H1 (cell line): ENCODE data around the gene CYTH1. TPM values are rescaled to one million over a fixed set of nuclear protein-coding genes. Genes with fewer than 3 reads are reported as not detected.

ENCODE experiments used
- CTCF ChIA-PET: fragments of 300-600 bp; sonication (Branson Sonifier 250); formaldehyde crosslinking; loops from one replicate; lab custom pipeline; 2021; ENCODE audit not compliant: partially characterized antibody; lab: Charles Lee
- POLR2A ChIA-PET: fragments of 300-600 bp; sonication (Branson Sonifier 250); formaldehyde crosslinking; loops from one replicate; lab custom pipeline; 2021; ENCODE audit warnings: inconsistent platforms; ENCODE audit not compliant: partially characterized antibody; lab: Charles Lee
- DNase-seq, 2 experiments: peaks; one replicate each; pipeline versions ENCODE4 v3.0.0 to v3.0.0-alpha.2; 2010 to 2022; ENCODE audit warnings: low spot score in 2 of 2, low read depth in 1 of 2, mixed read lengths in 1 of 2
- FAIRE-seq: peaks from 2 replicates; lab custom pipeline; 2011; peaks lifted over from hg19 to GRCh38; lab: Jason Lieb, UNC
- H2AFZ ChIP-seq: 2 replicates; pipeline ENCODE4 v1.8.1; 2012; ENCODE audit warnings: low read length, inconsistent platforms
- H2AK5ac ChIP-seq: 2 replicates; pipeline ENCODE4 v1.6.1; 2013; ENCODE audit warnings: low read depth, low read length
- H2BK120ac ChIP-seq: replicated peaks from 2 replicates; pipeline ENCODE3; 2013; ENCODE audit warnings: low read depth, low read length, inconsistent platforms
- H2BK12ac ChIP-seq: 2 replicates; pipeline ENCODE4 v1.6.1; 2013; ENCODE audit warnings: low read depth, low read length
- H2BK15ac ChIP-seq: 2 replicates; pipeline ENCODE4 v1.6.1; 2013; ENCODE audit warnings: low read length
- H2BK20ac ChIP-seq: 2 replicates; pipeline ENCODE4 v1.6.1; 2013; ENCODE audit warnings: low read length
- H2BK5ac ChIP-seq: 2 replicates; pipeline ENCODE4 v1.6.1; 2013; ENCODE audit warnings: low read depth, low read length
- H3K14ac ChIP-seq: 2 replicates; pipeline ENCODE4 v1.6.1; 2013; ENCODE audit warnings: inconsistent platforms; ENCODE audit not compliant: insufficient read length
- H3K18ac ChIP-seq: 2 replicates; pipeline ENCODE4 v1.6.1; 2013; ENCODE audit warnings: low read length; ENCODE audit errors: extremely low read depth
- H3K23ac ChIP-seq: 2 replicates; pipeline ENCODE4 v1.6.1; 2013; ENCODE audit warnings: inconsistent platforms; ENCODE audit not compliant: insufficient read length
- H3K23me2 ChIP-seq: 2 replicates; pipeline ENCODE4 v1.6.1; 2013; ENCODE audit warnings: low read depth, low read length
- H3K27ac ChIP-seq: 2 replicates; pipeline ENCODE4 v1.6.1; 2011; ENCODE audit warnings: low read depth, low read length, inconsistent platforms
- H3K27me3 ChIP-seq, 4 experiments: replicated peaks in 1 of 4; 1 replicate in 1 of 4; 2 replicates in 3 of 4; pipeline versions ENCODE4 v1.6.1 to v1.8.1; 2011 to 2013; ENCODE audit warnings: low read length in 3 of 4, mild to moderate bottlenecking in 3 of 4, inconsistent platforms in 2 of 4, mixed read lengths in 2 of 4, moderate library complexity in 1 of 4; ENCODE audit not compliant: control insufficient read depth in 3 of 4, insufficient read depth in 3 of 4; ENCODE audit errors: extremely low read depth in 1 of 4
- H3K36me3 ChIP-seq, 4 experiments: 2 replicates each; pipeline versions ENCODE4 v1.6.1 to v1.8.1; 2011 to 2013; ENCODE audit warnings: mild to moderate bottlenecking in 4 of 4, low read length in 3 of 4, moderate library complexity in 2 of 4, control low read depth in 1 of 4, inconsistent platforms in 1 of 4; ENCODE audit not compliant: insufficient read depth in 4 of 4, control insufficient read depth in 2 of 4
- H3K4ac ChIP-seq: replicated peaks from 2 replicates; pipeline ENCODE3; 2013; ENCODE audit warnings: low read length, low read depth, mixed read lengths, inconsistent platforms; ENCODE audit not compliant: insufficient read length
- H3K4me1 ChIP-seq, 4 experiments: replicated peaks in 1 of 4; 1 replicate in 1 of 4; 2 replicates in 3 of 4; pipeline versions ENCODE4 v1.6.1 to v1.8.1; 2011 to 2013; ENCODE audit warnings: low read length in 3 of 4, inconsistent platforms in 2 of 4, mixed read lengths in 1 of 4; ENCODE audit not compliant: insufficient read depth in 4 of 4, control insufficient read depth in 3 of 4
- H3K4me2 ChIP-seq, 2 experiments: 2 replicates each; pipeline versions ENCODE4 v1.6.1 to v1.8.1; 2011 to 2013; ENCODE audit warnings: low read depth in 2 of 2, low read length in 2 of 2, control low read depth in 1 of 2, inconsistent platforms in 1 of 2, mild to moderate bottlenecking in 1 of 2; ENCODE audit not compliant: insufficient read depth in 1 of 2
- H3K4me3 ChIP-seq, 4 experiments: fragments of 200-600, 300-600 bp in 1 of 4; sonication (generic), shearing (Covaris generic), sonication (Bioruptor Twin) in 1 of 4; 2 replicates each; pipeline versions ENCODE4 v1.5.1 to v1.8.1; 2011 to 2016; ENCODE audit warnings: low read length in 4 of 4, low read depth in 3 of 4, control low read depth in 2 of 4, inconsistent platforms in 2 of 4, mild to moderate bottlenecking in 2 of 4, mixed read lengths in 1 of 4, moderate library complexity in 1 of 4; ENCODE audit not compliant: insufficient read depth in 2 of 4; ENCODE audit errors: extremely low read depth in 1 of 4
- H3K56ac ChIP-seq: replicated peaks from 2 replicates; pipeline ENCODE3; 2013; ENCODE audit warnings: low read depth, mild to moderate bottlenecking, mixed read lengths, low read length, inconsistent platforms; ENCODE audit not compliant: insufficient read length
- H3K79me1 ChIP-seq: 2 replicates; pipeline ENCODE4 v1.6.1; 2013; ENCODE audit warnings: low read depth, low read length, control low read depth
- H3K79me2 ChIP-seq, 2 experiments: 2 replicates each; pipeline versions ENCODE4 v1.6.1 to v1.8.1; 2012 to 2013; ENCODE audit warnings: low read length in 2 of 2, mild to moderate bottlenecking in 2 of 2, inconsistent platforms in 1 of 2; ENCODE audit not compliant: insufficient read depth in 2 of 2, control insufficient read depth in 1 of 2
- H3K9ac ChIP-seq, 4 experiments: replicated peaks in 1 of 4; 1 replicate in 1 of 4; 2 replicates in 3 of 4; pipeline versions ENCODE4 v1.6.1 to v1.8.1; 2011 to 2013; ENCODE audit warnings: low read depth in 3 of 4, low read length in 3 of 4, control low read depth in 2 of 4, mild to moderate bottlenecking in 2 of 4, moderate library complexity in 2 of 4, inconsistent platforms in 1 of 4; ENCODE audit errors: extremely low read depth in 1 of 4
- H3K9me3 ChIP-seq, 2 experiments: 2 replicates each; pipeline versions ENCODE4 v1.6.1 to v1.8.1; 2012 to 2013; ENCODE audit warnings: mild to moderate bottlenecking in 2 of 2, moderate library complexity in 2 of 2, control low read depth in 1 of 2, inconsistent platforms in 1 of 2, low read depth in 1 of 2, low read length in 1 of 2, mixed read lengths in 1 of 2; ENCODE audit not compliant: insufficient read depth in 2 of 2
- H4K20me1 ChIP-seq, 2 experiments: replicated peaks in 1 of 2; 2 replicates each; pipeline versions ENCODE3 to v1.8.1; 2011 to 2013; ENCODE audit warnings: inconsistent platforms in 2 of 2, low read length in 2 of 2, mild to moderate bottlenecking in 1 of 2; ENCODE audit not compliant: insufficient read depth in 2 of 2, control insufficient read depth in 1 of 2
- H4K5ac ChIP-seq: 2 replicates; pipeline ENCODE4 v1.6.1; 2013; ENCODE audit warnings: low read length, low read depth, mixed read lengths, inconsistent platforms; ENCODE audit not compliant: insufficient read length
- H4K8ac ChIP-seq: 2 replicates; pipeline ENCODE4 v1.8.0; 2013; ENCODE audit warnings: mild to moderate bottlenecking, moderate library complexity, low read length, inconsistent platforms; ENCODE audit not compliant: insufficient read depth; ENCODE audit errors: extremely low read depth
- H4K91ac ChIP-seq: replicated peaks from 2 replicates; pipeline ENCODE3; 2013; ENCODE audit warnings: low read length, mixed read lengths, inconsistent platforms; ENCODE audit not compliant: insufficient read length
- BRCA1 ChIP-seq: IDR thresholded peaks from 2 replicates; pipeline ENCODE4 v1.6.1; 2012; ENCODE audit warnings: low read depth, low read length, improper control_type of control experiment
- HDAC2 ChIP-seq, 2 experiments: fragments of 300-600 bp in 1 of 2; sonication (generic) in 1 of 2; IDR thresholded peaks; 2 replicates each; pipeline ENCODE4 v1.6.1; 2011 to 2012; ENCODE audit warnings: low read depth in 2 of 2, low read length in 2 of 2, mild to moderate bottlenecking in 2 of 2, moderate library complexity in 2 of 2, borderline replicate concordance in 1 of 2, inconsistent platforms in 1 of 2
- JUN ChIP-seq: IDR thresholded peaks from 2 replicates; pipeline ENCODE4 v1.6.1; 2011; ENCODE audit warnings: low read depth, mild to moderate bottlenecking, improper control_type of control experiment, low read length
- NRF1 ChIP-seq: IDR thresholded peaks from 2 replicates; pipeline ENCODE4 v1.6.1; 2011; ENCODE audit warnings: mild to moderate bottlenecking, low read depth, low read length, improper control_type of control experiment
- RBBP5 ChIP-seq: IDR thresholded peaks from 2 replicates; pipeline ENCODE4 v1.7.1; 2012; ENCODE audit warnings: low read depth, mild to moderate bottlenecking, inconsistent platforms, low read length, moderate library complexity, borderline replicate concordance
- RNF2 ChIP-seq: fragments of 200-900, 300-1000 bp; sonication (generic); IDR thresholded peaks from 2 replicates; pipeline ENCODE4 v1.7.1; 2016; ENCODE audit warnings: borderline replicate concordance, low read depth, mild to moderate bottlenecking, antibody characterized with exemption, low read length; ENCODE audit not compliant: poor library complexity, severe bottlenecking; ENCODE audit errors: missing control alignments
- RXRA ChIP-seq: IDR thresholded peaks from 2 replicates; pipeline ENCODE4 v1.6.1; 2011; ENCODE audit warnings: low read depth, mild to moderate bottlenecking, low read length, moderate library complexity; ENCODE audit not compliant: insufficient read depth
- SUZ12 ChIP-seq: fragments of 200-600 bp; sonication (generic); IDR thresholded peaks from 2 replicates; pipeline ENCODE4 v1.6.1; 2012; ENCODE audit warnings: mild to moderate bottlenecking, inconsistent platforms, low read length, moderate library complexity, mixed read lengths
- YY1 ChIP-seq: IDR thresholded peaks from 2 replicates; pipeline ENCODE4 v1.6.1; 2011; ENCODE audit warnings: low read depth, mild to moderate bottlenecking, low read length
- ZNF274 ChIP-seq: IDR thresholded peaks from 2 replicates; pipeline ENCODE4 v1.7.0; 2012; ENCODE audit warnings: low read length, borderline replicate concordance; ENCODE audit errors: extremely low read depth
- WGBS, 2 experiments: shearing (Covaris generic) in 1 of 2; methylation state at CpG; one replicate each; pipeline versions ENCODE4 v1.1.6 to v1.1.7; 2013 to 2015; ENCODE audit warnings: low lambda C conversion rate in 2 of 2, mixed read lengths in 2 of 2, inconsistent platforms in 1 of 2, low coverage in 1 of 2, missing lambda C conversion rate in 1 of 2; ENCODE audit not compliant: insufficient replicate concordance in 2 of 2, insufficient coverage in 1 of 2, insufficient read length in 1 of 2; ENCODE audit errors: extremely low coverage in 1 of 2, missing lambda C conversion rate in 1 of 2; 5-methylcytosine and 5-hydroxymethylcytosine counted together
- polyA plus RNA-seq, 7 experiments: library from polyadenylated mRNA; depleted of rRNA in 3 of 7; stranded (reverse) in 5 of 7; unstranded in 2 of 7; fragments of >200 nt in 5 of 7; fragments of 200-250 nt in 2 of 7; gene quantifications; 1 replicate in 5 of 7; 2 replicates in 1 of 7; 4 replicates in 1 of 7; pipeline versions ENCODE4 v1.2.1 to v1.2.3, GENCODE V29; 2011 to 2013; ENCODE audit warnings: missing spikeins in 2 of 7, mixed read lengths in 2 of 7
- total RNA-seq: library from RNA; stranded (reverse); fragmentation: NEBNext Ultra II Directional; extraction: Animal tissue kit (Norgen Biotek cat#: 25700); gene quantifications from 2 replicates; pipeline ENCODE4 v1.2.1, GENCODE V29; 2021
- TF ChIP-seq, protein P1 (sequence below): IDR thresholded peaks from 2 replicates; pipeline ENCODE4 v1.6.1; 2011; ENCODE audit warnings: low read depth, mild to moderate bottlenecking, low read length; ENCODE audit not compliant: insufficient read depth

CYTH1 gene
- total and polyA plus RNA-seq, 2 of the 8 experiments (the other 6 are each of a cell fraction or from before 2014, with no cell fraction given): 12.8 to 14.8 TPM

DNA sequence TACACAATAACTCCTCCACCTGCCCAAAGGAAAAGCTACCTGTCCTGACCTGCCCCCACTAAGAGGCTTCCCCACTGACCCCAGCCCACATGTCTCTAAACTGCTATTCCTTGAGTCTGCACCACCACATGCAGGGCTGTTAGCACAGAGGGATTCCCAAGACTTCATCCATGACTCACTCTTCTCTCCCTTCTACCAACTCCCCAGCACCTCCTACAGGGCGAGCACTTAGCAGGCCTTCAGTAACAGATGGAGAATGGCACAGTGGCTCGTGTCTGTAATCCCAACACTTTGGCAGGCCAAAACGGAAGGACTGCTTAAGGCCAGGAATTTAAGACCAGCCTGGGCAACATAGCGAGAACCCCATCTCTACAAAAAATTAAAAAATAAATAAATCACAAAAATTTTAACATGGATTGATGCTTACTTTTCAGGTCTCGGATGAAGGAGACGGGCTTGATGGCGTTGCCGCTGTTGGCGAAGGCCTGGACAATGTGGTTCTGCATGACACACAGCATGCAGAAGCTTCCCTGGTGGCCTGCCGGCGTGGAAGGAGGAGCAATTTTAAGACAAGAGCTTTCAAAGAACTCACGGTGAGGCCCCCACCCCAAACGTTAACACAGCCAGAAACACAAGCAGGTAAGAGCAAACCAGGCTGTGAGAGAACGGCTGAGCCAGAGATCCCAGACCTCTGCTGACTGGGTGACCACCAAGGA, 46.6 kb upstream of the CYTH1 start:
- FAIRE-seq (peak; percentile 58), DNase-seq (no peak)
- H4K8ac ChIP-seq: no peak overlapping the region
- no peak overlapping the region for H3K4me2 ChIP-seq
- H3K14ac ChIP-seq: no peak overlapping the region
- H3K4me3 ChIP-seq: no peak overlapping the region
- no peak overlapping the region for H4K91ac ChIP-seq
- ChIA-PET POLR2A (interaction anchor here (0.6 to 1.9 kb wide), 3 partner anchors 9 to 22 kb away, joined by 3 to 5 read pairs (median 3); no protein-coding TSS in a partner anchor), CTCF (interaction anchor here (0.5 to 2.9 kb wide), 12 partner anchors 9 to 407 kb away, joined by 3 to 10 read pairs (median 3); partner anchors contain the start of gene USP36)
- H2BK20ac ChIP-seq: no peak overlapping the region
- peaks cover 7 to 16% of the 10 kb centered on the region in 2 experiments for H4K20me1 ChIP-seq
- H2AFZ ChIP-seq: no peak overlapping the region
- peaks cover 7% of the 10 kb centered on the region for H3K79me1 ChIP-seq
- H2BK120ac ChIP-seq: no peak overlapping the region
- peaks cover 30 to 73% (median 68%) of the 10 kb centered on the region in 4 experiments for H3K36me3 ChIP-seq
- no peak overlapping the region for H4K5ac ChIP-seq
- H3K27ac ChIP-seq: no peak overlapping the region
- H2AK5ac ChIP-seq: no peak overlapping the region
- H3K9ac ChIP-seq: no peak overlapping the region
- no peak overlapping the region for H2BK5ac ChIP-seq
- H3K79me2 ChIP-seq: peaks cover 0 to 22% of the 10 kb centered on the region in 2 experiments; a peak in 2 of 4 replicates
- H2BK15ac ChIP-seq: no peak overlapping the region
- H3K18ac ChIP-seq: no peak overlapping the region
- H3K27me3 ChIP-seq: no peaks in the 10 kb centered on the region
- H3K56ac ChIP-seq: no peak overlapping the region
- H3K23me2 ChIP-seq: no peaks in the 10 kb centered on the region
- H3K4me1 ChIP-seq: no peaks in the 10 kb centered on the region
- no peak overlapping the region for H2BK12ac ChIP-seq
- 93% methylated on average over 14 of the region's 14 CpGs; no CpG with 5 or more reads in 1 of the 2 experiments for WGBS, 2 experiments
- H3K4ac ChIP-seq: no peak overlapping the region
- H3K9me3 ChIP-seq: no peaks in the 10 kb centered on the region
- no peak overlapping the region for H3K23ac ChIP-seq
- no peak for TF ChIP-seq ZNF274
- no peak for TF ChIP-seq YY1
- no peak for TF ChIP-seq RBBP5
- TF ChIP-seq RXRA: no peak
- TF ChIP-seq BRCA1: no peak
- TF ChIP-seq HDAC2 (IDR thresholded peaks at IDR 0.05; ENCODE audit: borderline replicate concordance in 1 of 2, low read depth in 2 of 2, low read length in 2 of 2): no peak
- TF ChIP-seq RNF2: no peak
- TF ChIP-seq SUZ12: no peak
- no peak for TF ChIP-seq JUN
- TF ChIP-seq, protein P1, sequence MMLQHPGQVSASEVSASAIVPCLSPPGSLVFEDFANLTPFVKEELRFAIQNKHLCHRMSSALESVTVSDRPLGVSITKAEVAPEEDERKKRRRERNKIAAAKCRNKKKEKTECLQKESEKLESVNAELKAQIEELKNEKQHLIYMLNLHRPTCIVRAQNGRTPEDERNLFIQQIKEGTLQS: no peak
- TF ChIP-seq NRF1: no peak
